WTC11 (cell line): ENCODE measurements around the gene UBR2. TPM values are rescaled to one million over a fixed set of nuclear protein-coding genes. Genes with fewer than 3 reads are reported as not detected.

ENCODE experiments used
- ATAC-seq: fragments of 200-7000 bp; cut with Tn5 transposase; 2 replicates; pipeline ENCODE4 v1.10.0; 2021; ENCODE audit warnings: mild to moderate bottlenecking, moderate library complexity
- CTCF ChIA-PET: fragments of 300-600 bp; sonication (Branson Sonifier 250); formaldehyde crosslinking; loops from one replicate; lab custom pipeline; 2021; ENCODE audit warnings: antibody characterized with exemption; lab: Charles Lee
- POLR2A ChIA-PET: fragments of 350-600 bp; sonication (Branson Sonifier 250); formaldehyde crosslinking; loops from one replicate; lab custom pipeline; 2021; ENCODE audit warnings: antibody characterized with exemption; lab: Charles Lee
- DNase-seq: peaks from one replicate; pipeline ENCODE4 v3.0.0; 2021; ENCODE audit warnings: low spot score
- H3K27ac Mint-ChIP-seq: 2 replicates; pipeline ENCODE4 v1.8.0; 2021; ENCODE audit warnings: mixed read lengths
- H3K27me3 Mint-ChIP-seq: 2 replicates; pipeline ENCODE4 v1.8.0; 2021; ENCODE audit warnings: low read depth, mild to moderate bottlenecking, moderate library complexity, mixed read lengths
- H3K36me3 Mint-ChIP-seq: 2 replicates; pipeline ENCODE4 v1.8.0; 2021; ENCODE audit warnings: mixed read lengths
- H3K4me1 Mint-ChIP-seq: 2 replicates; pipeline ENCODE4 v1.8.0; 2022; ENCODE audit warnings: mixed read lengths
- H3K4me3 Mint-ChIP-seq: 2 replicates; pipeline ENCODE4 v1.8.0; 2021; ENCODE audit warnings: mild to moderate bottlenecking, moderate library complexity, mixed read lengths
- H3K9me3 Mint-ChIP-seq: 2 replicates; pipeline ENCODE4 v1.8.0; 2021; ENCODE audit warnings: mixed read lengths
- ATF2 ChIP-seq: sonication (generic); formaldehyde crosslinking; IDR thresholded peaks from 2 replicates; pipeline ENCODE4 v1.8.1; 2022; ENCODE audit warnings: low read depth, missing genetic modification reagents, borderline replicate concordance
- ATF6 ChIP-seq: sonication (generic); formaldehyde crosslinking; IDR thresholded peaks from 2 replicates; pipeline ENCODE4 v1.8.1; 2023; ENCODE audit warnings: mild to moderate bottlenecking, missing genetic modification reagents
- CDX4 ChIP-seq: fragments of 250-450 bp; sonication (Bioruptor Pico); IDR thresholded peaks from 2 replicates; pipeline ENCODE4 v1.9.0; 2021; ENCODE audit warnings: moderate library complexity, mild to moderate bottlenecking, inconsistent platforms, borderline replicate concordance
- CREM ChIP-seq: sonication (generic); formaldehyde crosslinking; IDR thresholded peaks from 2 replicates; pipeline ENCODE4 v1.8.1; 2022; ENCODE audit warnings: mild to moderate bottlenecking, missing genetic modification reagents, moderate library complexity
- ELF4 ChIP-seq: sonication (generic); formaldehyde crosslinking; IDR thresholded peaks from 2 replicates; pipeline ENCODE4 v1.8.1; 2022; ENCODE audit warnings: low read depth, mild to moderate bottlenecking, moderate library complexity, missing genetic modification reagents
- ERG ChIP-seq: fragments of 250-450 bp; sonication (Bioruptor Pico); IDR thresholded peaks from 2 replicates; pipeline ENCODE4 v1.8.0; 2021; ENCODE audit warnings: mild to moderate bottlenecking
- FOXJ3 ChIP-seq: sonication (generic); formaldehyde crosslinking; IDR thresholded peaks from 2 replicates; pipeline ENCODE4 v1.9.0; 2021; ENCODE audit warnings: missing genetic modification reagents, mild to moderate bottlenecking, borderline replicate concordance
- GABPB1 ChIP-seq: sonication (generic); formaldehyde crosslinking; IDR thresholded peaks from 2 replicates; pipeline ENCODE4 v1.8.1; 2023; ENCODE audit warnings: mild to moderate bottlenecking, missing genetic modification reagents
- GTF2I ChIP-seq: fragments of 250-450 bp; sonication (Bioruptor Pico); conservative IDR thresholded peaks from 2 replicates; pipeline ENCODE4 v1.4.0; 2021; ENCODE audit warnings: mild to moderate bottlenecking
- JUN ChIP-seq: sonication (generic); formaldehyde crosslinking; IDR thresholded peaks from 2 replicates; pipeline ENCODE4 v1.8.0; 2023; ENCODE audit warnings: mild to moderate bottlenecking, missing genetic modification reagents
- NR1H2 ChIP-seq: sonication (generic); formaldehyde crosslinking; IDR thresholded peaks from 2 replicates; pipeline ENCODE4 v1.9.0; 2021; ENCODE audit warnings: mild to moderate bottlenecking, moderate library complexity, missing genetic modification reagents
- OVOL2 ChIP-seq: fragments of 250-450 bp; sonication (Bioruptor Pico); IDR thresholded peaks from 2 replicates; pipeline ENCODE4 v1.9.0; 2021; ENCODE audit warnings: mild to moderate bottlenecking, borderline replicate concordance
- SOX15 ChIP-seq: fragments of 250-450 bp; sonication (Bioruptor Pico); IDR thresholded peaks from 2 replicates; pipeline ENCODE4 v1.9.0; 2021; ENCODE audit warnings: mild to moderate bottlenecking
- TEAD4 ChIP-seq: sonication (generic); formaldehyde crosslinking; IDR thresholded peaks from 2 replicates; pipeline ENCODE4 v1.8.0; 2022; ENCODE audit warnings: mild to moderate bottlenecking, missing genetic modification reagents
- ZBTB43 ChIP-seq: sonication (generic); formaldehyde crosslinking; IDR thresholded peaks from 2 replicates; pipeline ENCODE4 v1.8.1; 2023; ENCODE audit warnings: mild to moderate bottlenecking, missing genetic modification reagents
- ZNF263 ChIP-seq: sonication (generic); formaldehyde crosslinking; IDR thresholded peaks from 2 replicates; pipeline ENCODE4 v1.8.1; 2022; ENCODE audit warnings: low read depth, mild to moderate bottlenecking, moderate library complexity, missing genetic modification reagents
- ZNF512 ChIP-seq: sonication (generic); formaldehyde crosslinking; IDR thresholded peaks from 2 replicates; pipeline ENCODE4 v1.8.1; 2022; ENCODE audit warnings: missing genetic modification reagents, borderline replicate concordance
- ZNF532 ChIP-seq: fragments of 250-450 bp; sonication (Bioruptor Pico); IDR thresholded peaks from 2 replicates; pipeline ENCODE4 v1.9.0; 2021; ENCODE audit warnings: mild to moderate bottlenecking, borderline replicate concordance
- total RNA-seq: library from RNA; stranded (reverse); gene quantifications from 3 replicates; pipeline ENCODE4 v1.2.3, GENCODE V29; 2021

UBR2 gene
- total RNA-seq, 1 experiment from 2014 or later, result 18.8 TPM

GRCh38 chr6:42533794-42534193, 30.0 kb upstream of the UBR2 start:
- CTCF ChIA-PET, result interaction anchor here (2.4 kb wide), 1 partner anchor 14 kb away, joined by 7 read pairs; no protein-coding TSS in a partner anchor
- DNase-seq (no peak), ATAC-seq (no peak)
- H3K27me3 Mint-ChIP-seq, result no peaks in the 10 kb centered on the region; the same call in 1 of the 2 replicates
- H3K4me1 Mint-ChIP-seq, result no peaks in the 10 kb centered on the region
- H3K9me3 Mint-ChIP-seq, result no peaks in the 10 kb centered on the region
- POLR2A ChIA-PET, result no interaction called here
- no peaks in the 10 kb centered on the region for H3K36me3 Mint-ChIP-seq
- H3K4me3 Mint-ChIP-seq, result no peak overlapping the region
- TF ChIP-seq GTF2I (CRISPR knock-in tag), result no peak
- no peak for TF ChIP-seq TEAD4
- no peak for TF ChIP-seq ZNF532
- no peak for TF ChIP-seq ZBTB43 (CRISPR knock-in tag)
- no peak for TF ChIP-seq ZNF263 (CRISPR knock-in tag)
- no peak for TF ChIP-seq SOX15 (CRISPR knock-in tag)
- no peak overlapping the region for H3K27ac Mint-ChIP-seq

- H3K27ac Mint-ChIP-seq, result no peak overlapping the region
- no peaks in the 10 kb centered on the region; the same call in 1 of the 2 replicates for H3K27me3 Mint-ChIP-seq
- ChIA-PET POLR2A (no interaction called here), CTCF (interaction anchor here (2.5 to 4.1 kb wide), 2 partner anchors 10 to 26 kb away, joined by 7 to 31 read pairs; partner anchors contain the start of gene UBR2)
- no peaks in the 10 kb centered on the region for H3K9me3 Mint-ChIP-seq
- H3K36me3 Mint-ChIP-seq, result no peaks in the 10 kb centered on the region
- no peak overlapping the region for H3K4me3 Mint-ChIP-seq
- ATAC-seq (no peak), DNase-seq (no peak)
- H3K4me1 Mint-ChIP-seq, result no peaks in the 10 kb centered on the region
- TF ChIP-seq FOXJ3 (CRISPR knock-in tag) (no peak), OVOL2 (no peak), ELF4 (CRISPR knock-in tag) (no peak), ZNF512 (CRISPR knock-in tag) (no peak), ATF6 (CRISPR knock-in tag) (no peak)
Observed at GRCh38 chr6:42537536-42537935, 26.3 kb upstream of the UBR2 start.

- ATAC-seq, result no peak
- H3K9me3 Mint-ChIP-seq, result no peaks in the 10 kb centered on the region
- no peak overlapping the region for H3K4me3 Mint-ChIP-seq
- no peaks in the 10 kb centered on the region for H3K36me3 Mint-ChIP-seq
- POLR2A ChIA-PET, result no interaction called here
- H3K27me3 Mint-ChIP-seq, result no peaks in the 10 kb centered on the region; the same call in 1 of the 2 replicates
- CTCF ChIA-PET, result interaction anchor here (0.9 to 4.1 kb wide), 3 partner anchors 8 to 25 kb away, joined by 3 to 31 read pairs (median 7); partner anchors contain the start of gene UBR2
- H3K27ac Mint-ChIP-seq, result no peak overlapping the region
- no peaks in the 10 kb centered on the region for H3K4me1 Mint-ChIP-seq
- TF ChIP-seq ATF2, result no peak
- TF ChIP-seq NR1H2 (CRISPR knock-in tag), result no peak
- TF ChIP-seq CDX4 (CRISPR knock-in tag), result no peak
- TF ChIP-seq GABPB1 (CRISPR knock-in tag), result no peak
- no peak for TF ChIP-seq ERG (CRISPR knock-in tag)
- no peak for TF ChIP-seq JUN
- no peak for TF ChIP-seq CREM
- no peak for TF ChIP-seq ZNF263 (CRISPR knock-in tag)
- DNase-seq, result no peak
Observed at GRCh38 chr6:42539135-42539534, 24.7 kb upstream of the UBR2 start.
